T-helper 17 cell (primary cell): ENCODE data around the gene SMARCAL1. TPM values are rescaled to one million over a fixed set of nuclear protein-coding genes. Genes with fewer than 3 reads are reported as not detected.

ENCODE experiments used
- ATAC-seq: fragments of 150-1000 bp; cut with Tn5 transposase; 2 replicates; pipeline ENCODE4 v1.10.0; 2021; ENCODE audit warnings: mild to moderate bottlenecking, moderate library complexity
- DNase-seq, 3 donors: peaks; one replicate each; pipeline versions ENCODE4 v3.0.0 to v3.0.0-alpha.2; 2020 to 2021
- H3K9me3 ChIP-seq: one replicate; pipeline ENCODE4 v1.7.0; 2013; ENCODE audit warnings: low read length, mild to moderate bottlenecking; ENCODE audit not compliant: control insufficient read depth, poor library complexity, severe bottlenecking
- H3K27ac Mint-ChIP-seq: one replicate; pipeline ENCODE4 v1.8.0; 2022; ENCODE audit warnings: mild to moderate bottlenecking, moderate library complexity, mixed read lengths
- H3K27me3 Mint-ChIP-seq: one replicate; pipeline ENCODE4 v1.8.0; 2022; ENCODE audit warnings: mixed read lengths
- H3K36me3 Mint-ChIP-seq: one replicate; pipeline ENCODE4 v1.8.0; 2022; ENCODE audit warnings: low read depth, mixed read lengths
- H3K4me1 Mint-ChIP-seq: one replicate; pipeline ENCODE4 v1.8.0; 2022; ENCODE audit warnings: mild to moderate bottlenecking, mixed read lengths
- H3K4me3 Mint-ChIP-seq: one replicate; pipeline ENCODE4 v1.8.0; 2022; ENCODE audit warnings: mild to moderate bottlenecking, moderate library complexity, mixed read lengths
- total RNA-seq, 4 donors: library from RNA in 2 of 4; stranded (reverse) in 2 of 4; gene quantifications; one replicate each; pipeline ENCODE4 v1.2.3 and lab custom pipeline; 2022 to 2026

Gene SMARCAL1
- total RNA-seq, 2 donors from 2014 or later: 14.0 to 15.0 TPM

GRCh38 chr2:216480221-216480620 lies 67.9 kb downstream of the SMARCAL1 start:
- Mint-ChIP-seq H3K4me1 (peaks cover 5% of the 10 kb centered on the region), H3K27me3 (no peaks in the 10 kb centered on the region), H3K27ac (no peak overlapping the region), H3K4me3 (no peak overlapping the region), H3K36me3 (peaks cover 5% of the 10 kb centered on the region)
- DNase-seq (no peak), ATAC-seq (no peak)
- H3K9me3 ChIP-seq: no peaks in the 10 kb centered on the region

- H3K9me3 ChIP-seq: no peaks in the 10 kb centered on the region
- DNase-seq (no peak), ATAC-seq (no peak)
- Mint-ChIP-seq H3K36me3 (peaks cover 5% of the 10 kb centered on the region), H3K27me3 (no peaks in the 10 kb centered on the region), H3K27ac (no peak overlapping the region), H3K4me1 (no peaks in the 10 kb centered on the region), H3K4me3 (no peak overlapping the region)
These were observed 70.4 kb downstream of the SMARCAL1 start for GRCh38 chr2:216482640-216483039.

- Mint-ChIP-seq H3K27me3 (no peaks in the 10 kb centered on the region), H3K27ac (no peak overlapping the region), H3K4me1 (peaks cover 2% of the 10 kb centered on the region), H3K4me3 (no peak overlapping the region), H3K36me3 (peaks cover 5% of the 10 kb centered on the region)
- ATAC-seq: no peak
- DNase-seq: no peak
- no peaks in the 10 kb centered on the region for H3K9me3 ChIP-seq
These were observed 73.0 kb downstream of the SMARCAL1 start for GRCh38 chr2:216485237-216485636.

GRCh38 chr2:216485745-216486144 lies 73.5 kb downstream of the SMARCAL1 start:
- Mint-ChIP-seq H3K27me3 (no peaks in the 10 kb centered on the region), H3K4me3 (no peak overlapping the region), H3K4me1 (peaks cover 2% of the 10 kb centered on the region), H3K36me3 (peaks cover 5% of the 10 kb centered on the region), H3K27ac (peak overlapping the region; percentile 39)
- DNase-seq (no peak), ATAC-seq (no peak)
- no peaks in the 10 kb centered on the region for H3K9me3 ChIP-seq

- no peak overlapping the region for H3K4me3 Mint-ChIP-seq
- peaks cover 5% of the 10 kb centered on the region for H3K36me3 Mint-ChIP-seq
- DNase-seq (no peak), ATAC-seq (no peak)
- H3K9me3 ChIP-seq: no peaks in the 10 kb centered on the region
- H3K27me3 Mint-ChIP-seq: no peaks in the 10 kb centered on the region
- H3K4me1 Mint-ChIP-seq: peaks cover 2% of the 10 kb centered on the region
- peak overlapping the region; percentile 39 for H3K27ac Mint-ChIP-seq
These were observed 74.0 kb downstream of the SMARCAL1 start for GRCh38 chr2:216486271-216486670.

- no peak for ATAC-seq
- no peak overlapping the region for H3K27ac Mint-ChIP-seq
- H3K4me3 Mint-ChIP-seq: no peak overlapping the region
- no peaks in the 10 kb centered on the region for H3K9me3 ChIP-seq
- H3K36me3 Mint-ChIP-seq: peaks cover 5% of the 10 kb centered on the region
- peaks cover 2% of the 10 kb centered on the region for H3K4me1 Mint-ChIP-seq
- no peak for DNase-seq
- no peaks in the 10 kb centered on the region for H3K27me3 Mint-ChIP-seq
These were observed 74.4 kb downstream of the SMARCAL1 start for GRCh38 chr2:216486708-216487107.

GRCh38 chr2:216490061-216490460 lies 77.8 kb downstream of the SMARCAL1 start:
- Mint-ChIP-seq H3K27me3 (no peaks in the 10 kb centered on the region), H3K4me1 (peaks cover 7% of the 10 kb centered on the region), H3K36me3 (peaks cover 2% of the 10 kb centered on the region), H3K27ac (no peak overlapping the region), H3K4me3 (no peak overlapping the region)
- ATAC-seq (no peak), DNase-seq (no peak)
- no peaks in the 10 kb centered on the region for H3K9me3 ChIP-seq

- H3K36me3 Mint-ChIP-seq: peaks cover 2% of the 10 kb centered on the region
- no peak for DNase-seq
- no peaks in the 10 kb centered on the region for H3K9me3 ChIP-seq
- ATAC-seq: no peak
- H3K27ac Mint-ChIP-seq: no peak overlapping the region
- peaks cover 7% of the 10 kb centered on the region for H3K4me1 Mint-ChIP-seq
- no peaks in the 10 kb centered on the region for H3K27me3 Mint-ChIP-seq
- no peak overlapping the region for H3K4me3 Mint-ChIP-seq
These were observed 79.7 kb downstream of the SMARCAL1 start for GRCh38 chr2:216491793-216492596.

- Mint-ChIP-seq H3K36me3 (peaks cover 2% of the 10 kb centered on the region), H3K27me3 (no peaks in the 10 kb centered on the region), H3K4me1 (peaks cover 10% of the 10 kb centered on the region), H3K4me3 (no peak overlapping the region), H3K27ac (no peak overlapping the region)
- DNase-seq (no peak), ATAC-seq (no peak)
- H3K9me3 ChIP-seq: no peaks in the 10 kb centered on the region
These were observed 80.5 kb downstream of the SMARCAL1 start for GRCh38 chr2:216492597-216493333.

- Mint-ChIP-seq H3K27me3 (no peaks in the 10 kb centered on the region), H3K4me3 (no peak overlapping the region), H3K4me1 (peaks cover 12% of the 10 kb centered on the region), H3K27ac (no peak overlapping the region), H3K36me3 (peaks cover 2% of the 10 kb centered on the region)
- H3K9me3 ChIP-seq: no peaks in the 10 kb centered on the region
- ATAC-seq (no peak), DNase-seq (no peak)
These were observed 81.0 kb downstream of the SMARCAL1 start for GRCh38 chr2:216493334-216493685.

GRCh38 chr2:216495656-216496055 lies 83.4 kb downstream of the SMARCAL1 start:
- Mint-ChIP-seq H3K36me3 (peaks cover 2% of the 10 kb centered on the region), H3K4me1 (peaks cover 26% of the 10 kb centered on the region), H3K27ac (no peak overlapping the region), H3K27me3 (no peaks in the 10 kb centered on the region), H3K4me3 (no peak overlapping the region)
- ATAC-seq: no peak
- H3K9me3 ChIP-seq: no peaks in the 10 kb centered on the region
- DNase-seq: no peak

- H3K4me3 Mint-ChIP-seq: peak overlapping the region; percentile 96
- H3K27ac Mint-ChIP-seq: peak overlapping the region; percentile 97
- peaks cover 2% of the 10 kb centered on the region for H3K36me3 Mint-ChIP-seq
- H3K9me3 ChIP-seq: no peaks in the 10 kb centered on the region
- DNase-seq (no peak), ATAC-seq (no peak)
- H3K27me3 Mint-ChIP-seq: no peaks in the 10 kb centered on the region
- peaks cover 36% of the 10 kb centered on the region for H3K4me1 Mint-ChIP-seq
These were observed 85.2 kb downstream of the SMARCAL1 start for GRCh38 chr2:216497382-216498069.

- no peak for ATAC-seq
- Mint-ChIP-seq H3K4me1 (peaks cover 39% of the 10 kb centered on the region), H3K27me3 (no peaks in the 10 kb centered on the region), H3K27ac (peak overlapping the region; percentile 97), H3K36me3 (peaks cover 4% of the 10 kb centered on the region), H3K4me3 (peak overlapping the region; percentile 96)
- no peak for DNase-seq
- H3K9me3 ChIP-seq: no peaks in the 10 kb centered on the region
These were observed 85.7 kb downstream of the SMARCAL1 start for GRCh38 chr2:216498070-216498378.
